HepG2 (cell line): ENCODE results near the gene UQCC2. TPM values are rescaled to one million over a fixed set of nuclear protein-coding genes. Genes with fewer than 3 reads are reported as not detected.
A peak's percentile ranks its signal among the peaks of the same experiment; 100 is the strongest.

Experiments
- ATAC-seq: fragments of 200-7000 bp; cut with Tn5 transposase; 3 replicates; pipeline ENCODE4 v1.9.1; 2020; ENCODE audit warnings: mild to moderate bottlenecking, moderate library complexity
- BruUV-seq: library from RNA; stranded (reverse); fragments of 400-500 nt; replicated peaks from 2 replicates; lab custom pipeline; 2021; lab: Mats Ljungman, UMichigan
- CTCF ChIA-PET: fragments of 300-600 bp; formaldehyde crosslinking; extraction: SDS; loops from one replicate; lab custom pipeline; 2021; ENCODE audit warnings: low total read pairs, inconsistent platforms, low intra/inter-chr PET ratio; lab: Yijun Ruan, JAX
- POLR2A ChIA-PET: fragments of 350-600 bp; sonication (Branson Sonifier 250); formaldehyde crosslinking; loops from one replicate; lab custom pipeline; 2020; ENCODE audit warnings: antibody characterized with exemption, inconsistent platforms; lab: Yijun Ruan, JAX
- DNase-seq: peaks from one replicate; pipeline ENCODE4 v3.0.0-alpha.2; 2015; ENCODE audit warnings: low spot score
- FAIRE-seq: peaks from 3 replicates; lab custom pipeline; 2011; peaks lifted over from hg19 to GRCh38; lab: Jason Lieb, UNC
- H2AFZ ChIP-seq: one replicate; pipeline ENCODE4 v1.6.1; 2011; ENCODE audit warnings: low read length, inconsistent platforms
- H3K27ac ChIP-seq: fragments of 300-600 bp; 3 replicates; pipeline ENCODE4 v1.8.0; 2011; ENCODE audit warnings: mixed run types, mild to moderate bottlenecking, mixed read lengths, low read length, inconsistent platforms; ENCODE audit not compliant: insufficient read depth; ENCODE audit errors: extremely low read length
- H3K27me3 ChIP-seq, 2 experiments: fragments of 200-600 bp in 1 of 2; 2 replicates in 1 of 2; 3 replicates in 1 of 2; pipeline versions ENCODE4 v1.6.0 to v1.8.0; 2011; ENCODE audit warnings: low read length in 2 of 2, mild to moderate bottlenecking in 2 of 2, moderate library complexity in 2 of 2, inconsistent platforms in 1 of 2; ENCODE audit not compliant: insufficient read depth in 2 of 2, control insufficient read depth in 1 of 2
- H3K36me3 ChIP-seq, 2 experiments: fragments of 200-600 bp in 1 of 2; replicated peaks in 1 of 2; 2 replicates in 1 of 2; 3 replicates in 1 of 2; pipeline versions ENCODE4 v1.5.1 to v1.8.0; 2011; ENCODE audit warnings: low read length in 2 of 2, inconsistent platforms in 1 of 2; ENCODE audit not compliant: insufficient read depth in 2 of 2, control insufficient read depth in 1 of 2
- H3K4me1 ChIP-seq: 2 replicates; pipeline ENCODE4 v1.5.1; 2012; ENCODE audit warnings: low read length, inconsistent platforms; ENCODE audit not compliant: insufficient read depth
- H3K4me2 ChIP-seq: 2 replicates; pipeline ENCODE4 v1.6.0; 2011; ENCODE audit warnings: low read depth, low read length, inconsistent platforms
- H3K4me3 ChIP-seq, 3 experiments: fragments of 200-600 bp in 1 of 3; sonication (generic), shearing (Covaris generic) in 1 of 3; replicated peaks in 1 of 3; 2 replicates each; pipeline ENCODE4 v1.5.1; 2011 to 2016; ENCODE audit warnings: low read length in 3 of 3, inconsistent platforms in 2 of 3, low read depth in 2 of 3, mild to moderate bottlenecking in 2 of 3, control low read depth in 1 of 3, mixed read lengths in 1 of 3; ENCODE audit not compliant: insufficient read depth in 1 of 3
- H3K79me2 ChIP-seq: one replicate; pipeline ENCODE4 v1.6.1; 2011; ENCODE audit warnings: low read length, inconsistent platforms; ENCODE audit not compliant: insufficient read depth
- H3K9ac ChIP-seq: 2 replicates; pipeline ENCODE4 v1.6.0; 2011; ENCODE audit warnings: mild to moderate bottlenecking, low read depth, low read length, inconsistent platforms; ENCODE audit not compliant: insufficient read depth
- H3K9me3 ChIP-seq: 2 replicates; pipeline ENCODE4 v1.5.1; 2012; ENCODE audit warnings: mild to moderate bottlenecking, low read length
- H4K20me1 ChIP-seq: 2 replicates; pipeline ENCODE4 v1.6.0; 2011; ENCODE audit warnings: inconsistent platforms, mild to moderate bottlenecking, low read length, moderate library complexity; ENCODE audit not compliant: insufficient read depth
- AHR ChIP-seq: IDR thresholded peaks from 2 replicates; pipeline ENCODE4 v1.6.1; 2018; ENCODE audit warnings: missing genetic modification reagents, missing compliant biosample characterization
- CHCHD3 ChIP-seq: sonication (generic); formaldehyde crosslinking; IDR thresholded peaks from 2 replicates; pipeline ENCODE4 v1.8.0; 2022; ENCODE audit warnings: mild to moderate bottlenecking, missing genetic modification reagents, moderate library complexity
- GTF3A ChIP-seq: sonication (generic); formaldehyde crosslinking; conservative IDR thresholded peaks from 2 replicates; pipeline ENCODE4 v1.4.0; 2020; ENCODE audit warnings: mild to moderate bottlenecking, missing genetic modification reagents
- JARID2 ChIP-seq: sonication (generic); formaldehyde crosslinking; IDR thresholded peaks from 2 replicates; pipeline ENCODE4 v1.8.1; 2023; ENCODE audit warnings: missing genetic modification reagents, inconsistent platforms; ENCODE audit not compliant: insufficient replicate concordance
- POLR2G ChIP-seq: fragments of 200-400 bp; formaldehyde crosslinking; IDR thresholded peaks from 2 replicates; pipeline ENCODE4 v1.6.1; 2018; ENCODE audit warnings: mild to moderate bottlenecking, low read depth, low read length, moderate library complexity
- RBM39 ChIP-seq: fragments of 200-400 bp; formaldehyde crosslinking; IDR thresholded peaks from one replicate; pipeline ENCODE4 v1.6.1; 2018; ENCODE audit warnings: antibody characterized with exemption, mild to moderate bottlenecking, low read depth, low read length; ENCODE audit not compliant: poor library complexity, severe bottlenecking
- SIX1 ChIP-seq: sonication (generic); formaldehyde crosslinking; IDR thresholded peaks from 2 replicates; pipeline ENCODE4 v1.4.0; 2020; ENCODE audit warnings: missing genetic modification reagents, borderline replicate concordance
- TMF1 ChIP-seq: sonication (generic); formaldehyde crosslinking; IDR thresholded peaks from 2 replicates; pipeline ENCODE4 v1.8.1; 2022; ENCODE audit warnings: low read depth, missing genetic modification reagents
- ZMYM2 ChIP-seq: sonication (generic); formaldehyde crosslinking; IDR thresholded peaks from 2 replicates; pipeline ENCODE4 v1.8.0; 2022; ENCODE audit warnings: mild to moderate bottlenecking, missing genetic modification reagents
- ZNF12 ChIP-seq: sonication (generic); formaldehyde crosslinking; IDR thresholded peaks from 2 replicates; pipeline ENCODE4 v1.5.0; 2020; ENCODE audit warnings: missing genetic modification reagents
- ZNF496 ChIP-seq: sonication (generic); formaldehyde crosslinking; IDR thresholded peaks from 2 replicates; pipeline ENCODE4 v1.8.1; 2023; ENCODE audit warnings: mild to moderate bottlenecking, moderate library complexity, missing genetic modification reagents; ENCODE audit not compliant: insufficient replicate concordance
- ZNF720 ChIP-seq: sonication (generic); formaldehyde crosslinking; IDR thresholded peaks from 2 replicates; pipeline ENCODE4 v1.4.0; 2020; ENCODE audit warnings: missing genetic modification reagents
- WGBS: methylation state at CpG from one replicate; pipeline ENCODE4 v1.1.6; 2017; ENCODE audit warnings: low lambda C conversion rate; 5-methylcytosine and 5-hydroxymethylcytosine counted together
- in situ Hi-C: cut with HindIII; loops from 2 replicates; pipeline ENCODE4 v1.10.0; 2017; ENCODE audit warnings: low pct_unique_long_range_greater_than_20kb; ENCODE audit not compliant: extremely low pct_ligation_motif_present
- intact Hi-C: fragments of 100-400 bp; cut with micrococcal nuclease; formaldehyde crosslinking; loops from one replicate; pipeline ENCODE4 v1.10.0; 2022; ENCODE audit not compliant: unreplicated experiment
- polyA plus RNA-seq, 8 experiments: library from polyadenylated mRNA; depleted of rRNA in 3 of 8; stranded (reverse) in 7 of 8; unstranded in 1 of 8; fragments of >200 nt; fragmentation: Illumina TruSeq in 4 of 8; extraction: Trizol in 4 of 8; gene quantifications; 2 replicates each; pipeline versions ENCODE4 v1.2.1 to v1.2.3, GENCODE V29; 2011 to 2016; ENCODE audit warnings: low read depth in 4 of 8, missing spikeins in 1 of 8, mixed read lengths in 1 of 8; ENCODE audit not compliant: insufficient read depth in 1 of 8
- total RNA-seq, 5 experiments: library from RNA; depleted of rRNA; stranded (reverse); fragments of >200 nt; fragmentation: Illumina TruSeq; extraction: Trizol; gene quantifications; 2 replicates each; pipeline ENCODE4 v1.2.3, GENCODE V29; 2016; ENCODE audit warnings: low read depth in 1 of 5
- TF ChIP-seq, protein P1 (sequence below), 2 experiments: sonication (generic) in 1 of 2; formaldehyde crosslinking in 1 of 2; IDR thresholded peaks; 2 replicates each; pipeline versions ENCODE4 v1.4.0 to v1.6.1; 2016 to 2020; ENCODE audit warnings: borderline replicate concordance in 1 of 2, low read depth in 1 of 2, mild to moderate bottlenecking in 1 of 2, missing genetic modification reagents in 1 of 2
- TF ChIP-seq, protein P2 (sequence below): sonication (generic); formaldehyde crosslinking; IDR thresholded peaks from 2 replicates; pipeline ENCODE4 v1.9.0; 2022; ENCODE audit warnings: low read depth, missing genetic modification reagents
- TF ChIP-seq, protein P3 (sequence below): IDR thresholded peaks from 2 replicates; pipeline ENCODE4 v1.6.1; 2018; ENCODE audit warnings: missing genetic modification reagents, mild to moderate bottlenecking, missing compliant biosample characterization

UQCC2 gene
- total and polyA plus RNA-seq, 2 of the 13 experiments (the other 11 are each of a cell fraction or from before 2014, with no cell fraction given) = 82.4 to 238 TPM

DNA sequence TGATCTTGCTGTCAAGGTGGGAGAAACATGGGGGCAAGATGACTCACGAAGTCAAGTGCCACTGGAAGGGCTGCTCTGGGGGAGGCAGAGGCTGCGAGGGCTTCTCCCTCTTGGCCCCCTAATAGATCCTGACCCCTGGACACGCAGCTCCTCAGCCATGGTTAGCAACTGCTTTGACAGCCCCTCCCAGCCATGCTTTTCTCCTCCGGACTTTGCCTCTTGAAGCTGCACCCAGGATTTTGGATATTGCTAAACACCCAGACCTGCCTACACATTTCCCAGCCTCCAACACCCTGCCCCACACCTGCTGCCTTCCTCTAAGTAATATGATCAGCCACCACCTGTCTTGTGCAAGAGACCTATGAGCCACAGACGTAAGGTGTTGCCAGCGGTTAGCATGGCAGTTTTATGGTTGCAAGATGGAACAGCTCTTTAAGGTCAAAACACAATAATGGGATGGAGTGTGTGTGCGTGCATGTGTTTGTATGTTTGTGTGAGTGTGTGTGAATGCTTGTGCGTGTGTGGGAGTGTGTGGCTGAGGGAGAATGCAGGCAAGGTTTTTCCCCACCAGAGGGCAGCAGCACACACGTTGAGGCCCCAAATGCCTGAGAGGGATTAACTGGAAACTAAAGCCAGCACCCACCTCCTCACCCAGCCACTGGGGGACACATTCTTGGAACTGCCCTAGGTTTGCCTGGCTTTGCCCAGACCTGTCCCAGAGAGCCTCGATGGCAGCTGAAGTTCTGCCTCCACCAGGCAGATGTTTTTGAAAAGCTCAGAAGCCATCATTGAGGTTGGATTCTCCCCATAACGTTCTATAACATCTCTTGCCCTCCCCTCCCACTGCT is 32.7 kb upstream of the UQCC2 start:
- no TSS peak for BruUV-seq
- DNase-seq (peak; percentile 78), ATAC-seq (peak; percentile 73), FAIRE-seq (peak; percentile 100)
- H4K20me1 ChIP-seq = no peaks in the 10 kb centered on the region
- peak overlapping the region; percentile 59 for H3K4me2 ChIP-seq
- H3K36me3 ChIP-seq = no peaks in the 10 kb centered on the region
- 3% methylated on average over 11 of the region's 11 CpGs for WGBS
- no peaks in the 10 kb centered on the region for H3K79me2 ChIP-seq
- H3K9ac ChIP-seq = no peak overlapping the region
- H2AFZ ChIP-seq = no peak overlapping the region
- H3K4me1 ChIP-seq = peaks cover 58% of the 10 kb centered on the region
- 0 out of 6 replicates have a peak overlapping the region, but pooled peaks of 1 of the 3 experiments have one; percentile 15 for H3K4me3 ChIP-seq
- in situ Hi-C loops (no loop called here), intact Hi-C loops (loop anchor here (1.0 to 2.0 kb wide), 3 partner anchors 18 to 155 kb away; partner anchors contain the start of gene UQCC2)
- POLR2A ChIA-PET = interaction anchor here (1.2 to 4.6 kb wide), 3 partner anchors 16 to 136 kb away, joined by 3 to 48 read pairs (median 34); partner anchors contain the start of gene UQCC2
- CTCF ChIA-PET = interaction anchor here (0.8 to 5.7 kb wide), 6 partner anchors 10 to 410 kb away, joined by 3 to 77 read pairs (median 3); partner anchors contain the start of gene LEMD2
- H3K9me3 ChIP-seq = no peaks in the 10 kb centered on the region
- peaks cover 4 to 38% of the 10 kb centered on the region in 2 experiments; a peak in 4 of 5 replicates for H3K27me3 ChIP-seq
- H3K27ac ChIP-seq = no peak overlapping the region
- no peak for TF ChIP-seq ZNF720
- no peak for TF ChIP-seq POLR2G
- TF ChIP-seq, protein P1, sequence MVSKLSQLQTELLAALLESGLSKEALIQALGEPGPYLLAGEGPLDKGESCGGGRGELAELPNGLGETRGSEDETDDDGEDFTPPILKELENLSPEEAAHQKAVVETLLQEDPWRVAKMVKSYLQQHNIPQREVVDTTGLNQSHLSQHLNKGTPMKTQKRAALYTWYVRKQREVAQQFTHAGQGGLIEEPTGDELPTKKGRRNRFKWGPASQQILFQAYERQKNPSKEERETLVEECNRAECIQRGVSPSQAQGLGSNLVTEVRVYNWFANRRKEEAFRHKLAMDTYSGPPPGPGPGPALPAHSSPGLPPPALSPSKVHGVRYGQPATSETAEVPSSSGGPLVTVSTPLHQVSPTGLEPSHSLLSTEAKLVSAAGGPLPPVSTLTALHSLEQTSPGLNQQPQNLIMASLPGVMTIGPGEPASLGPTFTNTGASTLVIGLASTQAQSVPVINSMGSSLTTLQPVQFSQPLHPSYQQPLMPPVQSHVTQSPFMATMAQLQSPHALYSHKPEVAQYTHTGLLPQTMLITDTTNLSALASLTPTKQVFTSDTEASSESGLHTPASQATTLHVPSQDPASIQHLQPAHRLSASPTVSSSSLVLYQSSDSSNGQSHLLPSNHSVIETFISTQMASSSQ (IDR thresholded peaks at IDR 0.05; ENCODE audit: low read depth) = no peak
- TF ChIP-seq, protein P1 (CRISPR knock-in tag; IDR thresholded peaks at IDR 0.05; ENCODE audit: borderline replicate concordance) = no peak
- TF ChIP-seq ZNF496 (CRISPR knock-in tag) = no peak
- TF ChIP-seq GTF3A (CRISPR knock-in tag) = no peak
- TF ChIP-seq RBM39 = no peak
- TF ChIP-seq, protein P2, sequence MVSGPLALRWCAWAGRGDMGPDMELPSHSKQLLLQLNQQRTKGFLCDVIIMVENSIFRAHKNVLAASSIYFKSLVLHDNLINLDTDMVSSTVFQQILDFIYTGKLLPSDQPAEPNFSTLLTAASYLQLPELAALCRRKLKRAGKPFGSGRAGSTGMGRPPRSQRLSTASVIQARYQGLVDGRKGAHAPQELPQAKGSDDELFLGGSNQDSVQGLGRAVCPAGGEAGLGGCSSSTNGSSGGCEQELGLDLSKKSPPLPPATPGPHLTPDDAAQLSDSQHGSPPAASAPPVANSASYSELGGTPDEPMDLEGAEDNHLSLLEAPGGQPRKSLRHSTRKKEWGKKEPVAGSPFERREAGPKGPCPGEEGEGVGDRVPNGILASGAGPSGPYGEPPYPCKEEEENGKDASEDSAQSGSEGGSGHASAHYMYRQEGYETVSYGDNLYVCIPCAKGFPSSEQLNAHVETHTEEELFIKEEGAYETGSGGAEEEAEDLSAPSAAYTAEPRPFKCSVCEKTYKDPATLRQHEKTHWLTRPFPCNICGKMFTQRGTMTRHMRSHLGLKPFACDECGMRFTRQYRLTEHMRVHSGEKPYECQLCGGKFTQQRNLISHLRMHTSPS (CRISPR knock-in tag) = no peak
- 0 out of 2 replicates have a peak, but pooled peaks have one; percentile 33 for TF ChIP-seq SIX1 (CRISPR knock-in tag)
- TF ChIP-seq AHR = 0 out of 2 replicates have a peak, but pooled peaks have one; percentile 47
- no peak for TF ChIP-seq JARID2
- TF ChIP-seq TMF1 (CRISPR knock-in tag) = no peak
- TF ChIP-seq CHCHD3 (CRISPR knock-in tag) = no peak
- TF ChIP-seq, protein P3, sequence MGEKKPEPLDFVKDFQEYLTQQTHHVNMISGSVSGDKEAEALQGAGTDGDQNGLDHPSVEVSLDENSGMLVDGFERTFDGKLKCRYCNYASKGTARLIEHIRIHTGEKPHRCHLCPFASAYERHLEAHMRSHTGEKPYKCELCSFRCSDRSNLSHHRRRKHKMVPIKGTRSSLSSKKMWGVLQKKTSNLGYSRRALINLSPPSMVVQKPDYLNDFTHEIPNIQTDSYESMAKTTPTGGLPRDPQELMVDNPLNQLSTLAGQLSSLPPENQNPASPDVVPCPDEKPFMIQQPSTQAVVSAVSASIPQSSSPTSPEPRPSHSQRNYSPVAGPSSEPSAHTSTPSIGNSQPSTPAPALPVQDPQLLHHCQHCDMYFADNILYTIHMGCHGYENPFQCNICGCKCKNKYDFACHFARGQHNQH (CRISPR knock-in tag) = no peak
- no peak for TF ChIP-seq ZMYM2 (CRISPR knock-in tag)
- no peak for TF ChIP-seq ZNF12 (CRISPR knock-in tag)
